RWPE1 (cell line): ENCODE data around the gene DAGLA.

Experiments
- CTCF ChIA-PET: fragments of 350-600 bp; sonication (Branson Sonifier 250); formaldehyde crosslinking; extraction: SDS; loops from one replicate; lab custom pipeline; 2021; lab: Yijun Ruan, JAX
- POLR2A ChIA-PET: fragments of 400-600 bp; formaldehyde crosslinking; extraction: SDS; loops from one replicate; lab custom pipeline; 2020; ENCODE audit warnings: antibody characterized with exemption; ENCODE audit not compliant: low non-redundant PET; lab: Yijun Ruan, JAX
- DNase-seq: peaks from one replicate; pipeline ENCODE4 v3.0.0; 2012; ENCODE audit warnings: low spot score
- H3K27ac ChIP-seq: fragments of 450-650 bp; 2 replicates; pipeline ENCODE4 v1.5.1; 2017
- TF ChIP-seq, protein P1 (sequence below): fragments of 450-650 bp; conservative IDR thresholded peaks from 2 replicates; pipeline ENCODE4 v1.5.1; 2017; ENCODE audit warnings: low read depth, mild to moderate bottlenecking

DAGLA gene

GRCh38 chr11:61684870-61685616, 4.9 kb downstream of the DAGLA start:
- ChIA-PET POLR2A (no interaction called here), CTCF (no interaction called here)
- DNase-seq, result no peak
- TF ChIP-seq, protein P1, sequence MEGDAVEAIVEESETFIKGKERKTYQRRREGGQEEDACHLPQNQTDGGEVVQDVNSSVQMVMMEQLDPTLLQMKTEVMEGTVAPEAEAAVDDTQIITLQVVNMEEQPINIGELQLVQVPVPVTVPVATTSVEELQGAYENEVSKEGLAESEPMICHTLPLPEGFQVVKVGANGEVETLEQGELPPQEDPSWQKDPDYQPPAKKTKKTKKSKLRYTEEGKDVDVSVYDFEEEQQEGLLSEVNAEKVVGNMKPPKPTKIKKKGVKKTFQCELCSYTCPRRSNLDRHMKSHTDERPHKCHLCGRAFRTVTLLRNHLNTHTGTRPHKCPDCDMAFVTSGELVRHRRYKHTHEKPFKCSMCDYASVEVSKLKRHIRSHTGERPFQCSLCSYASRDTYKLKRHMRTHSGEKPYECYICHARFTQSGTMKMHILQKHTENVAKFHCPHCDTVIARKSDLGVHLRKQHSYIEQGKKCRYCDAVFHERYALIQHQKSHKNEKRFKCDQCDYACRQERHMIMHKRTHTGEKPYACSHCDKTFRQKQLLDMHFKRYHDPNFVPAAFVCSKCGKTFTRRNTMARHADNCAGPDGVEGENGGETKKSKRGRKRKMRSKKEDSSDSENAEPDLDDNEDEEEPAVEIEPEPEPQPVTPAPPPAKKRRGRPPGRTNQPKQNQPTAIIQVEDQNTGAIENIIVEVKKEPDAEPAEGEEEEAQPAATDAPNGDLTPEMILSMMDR, result no peak
- no peak overlapping the region for H3K27ac ChIP-seq

GRCh38 chr11:61685617-61685967, 5.4 kb downstream of the DAGLA start:
- DNase-seq, result no peak
- ChIA-PET POLR2A (no interaction called here), CTCF (no interaction called here)

GRCh38 chr11:61686066-61686465, 5.9 kb downstream of the DAGLA start:
- POLR2A ChIA-PET, result no interaction called here
- TF ChIP-seq, protein P1, result no peak
- DNase-seq, result no peak
- CTCF ChIA-PET, result no interaction called here
- H3K27ac ChIP-seq, result no peak overlapping the region

More at GRCh38 chr11:61685617-61685967, 5.4 kb downstream of the DAGLA start:
- H3K27ac ChIP-seq, result no peak overlapping the region
- TF ChIP-seq, protein P1, result no peak

DNA sequence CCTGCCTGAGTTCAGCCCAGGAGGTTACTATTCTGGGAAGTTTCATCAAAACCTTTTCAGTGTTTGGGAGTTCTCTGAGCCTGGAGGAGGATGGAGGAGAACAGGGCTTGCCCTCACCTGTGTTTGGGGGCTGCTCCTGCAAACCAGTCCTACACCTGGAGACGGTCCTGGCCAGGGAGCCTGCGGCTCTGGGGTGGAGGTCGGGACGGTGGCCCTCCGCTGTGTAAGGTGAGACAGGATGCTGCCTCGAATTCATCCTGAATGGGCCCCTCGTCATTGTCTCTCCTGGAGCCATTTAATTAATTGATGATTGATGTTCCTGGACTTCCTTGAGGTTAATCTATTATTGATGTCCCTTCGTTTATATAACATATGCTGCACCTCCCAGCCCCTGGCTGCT, 6.3 kb downstream of the DAGLA start:
- H3K27ac ChIP-seq, result no peak overlapping the region
- DNase-seq, result no peak
- ChIA-PET POLR2A (no interaction called here), CTCF (interaction anchor here (1.3 kb wide), 1 partner anchor 47 kb away, joined by 5 read pairs; no protein-coding TSS in a partner anchor)
- TF ChIP-seq, protein P1, result no peak

DNA sequence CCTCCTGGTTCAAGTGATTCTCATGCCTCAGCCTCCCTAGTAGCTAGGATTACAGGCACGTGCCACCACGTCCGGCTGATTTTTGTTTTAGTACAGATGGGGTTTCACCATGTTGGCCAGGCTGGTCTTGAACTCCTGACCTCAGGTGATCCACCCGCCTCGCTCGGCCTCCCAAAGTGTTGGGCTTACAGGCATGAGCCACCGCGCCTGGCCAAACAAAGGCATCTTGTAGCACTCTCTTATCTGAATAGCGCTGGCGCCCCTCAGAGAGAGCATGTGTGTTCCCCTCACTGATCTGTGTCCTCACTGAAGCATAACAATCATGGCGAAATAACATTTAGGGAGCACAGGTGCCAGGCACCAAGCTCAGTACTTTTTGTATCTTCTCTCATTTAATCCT, 7.2 kb downstream of the DAGLA start:
- TF ChIP-seq, protein P1, result no peak
- POLR2A ChIA-PET, result interaction anchor here (0.6 kb wide), 1 partner anchor 195 kb away, joined by 3 read pairs; no protein-coding TSS in a partner anchor
- DNase-seq, result no peak
- CTCF ChIA-PET, result interaction anchor here (1.3 kb wide), 1 partner anchor 46 kb away, joined by 5 read pairs; no protein-coding TSS in a partner anchor
- no peak overlapping the region; the same call in 1 of the 2 replicates for H3K27ac ChIP-seq

DNA sequence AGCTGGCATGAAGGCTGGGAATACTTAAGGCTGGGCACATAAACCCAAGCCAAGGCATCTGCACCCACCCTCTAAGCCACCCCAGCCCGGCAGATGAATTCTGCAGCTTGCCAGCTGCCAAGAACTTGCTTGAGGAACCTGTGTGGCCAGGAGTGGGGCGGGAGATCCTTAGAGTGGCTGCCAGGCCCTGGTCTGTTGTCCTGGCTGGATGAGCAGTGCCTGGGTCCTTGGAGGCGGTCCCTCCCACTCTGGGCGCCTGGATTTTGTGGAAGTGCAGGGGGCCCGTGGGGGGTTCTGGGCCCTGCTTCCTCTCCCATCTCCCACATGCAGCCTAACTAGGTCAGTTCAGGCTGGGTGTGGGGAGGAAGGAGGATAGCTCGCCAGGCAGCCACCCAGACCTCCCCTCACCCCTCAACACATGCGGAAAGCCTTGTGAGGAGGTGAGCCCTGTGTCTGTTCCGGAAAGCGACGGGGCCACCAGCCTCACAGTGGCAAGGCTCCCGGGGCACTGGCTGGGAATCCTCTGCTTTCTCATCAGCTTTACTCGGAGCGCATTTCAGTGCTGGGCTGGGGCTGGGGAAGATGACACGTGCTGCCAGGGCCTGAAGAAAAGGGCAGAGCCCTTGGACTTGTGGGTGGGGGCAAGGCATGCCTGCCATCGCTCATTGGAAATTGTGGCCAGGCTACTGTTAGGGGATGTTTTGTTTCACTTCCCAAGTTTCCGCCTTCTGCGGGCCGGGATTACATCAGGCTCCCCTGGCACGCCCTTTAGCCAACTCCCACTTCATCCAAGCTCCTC, 8.4 kb downstream of the DAGLA start:
- H3K27ac ChIP-seq, result peak overlapping the region; percentile 82
- CTCF ChIA-PET, result interaction anchor here (0.6 kb wide), 1 partner anchor 174 kb away, joined by 3 read pairs; no protein-coding TSS in a partner anchor
- TF ChIP-seq, protein P1, result no peak
- DNase-seq, result peak; percentile 34
- POLR2A ChIA-PET, result interaction anchor here (0.5 kb wide), 1 partner anchor 55 kb away, joined by 3 read pairs; no protein-coding TSS in a partner anchor
